ENCODE results near the gene SMCO2.

SMCO2 gene

DNA sequence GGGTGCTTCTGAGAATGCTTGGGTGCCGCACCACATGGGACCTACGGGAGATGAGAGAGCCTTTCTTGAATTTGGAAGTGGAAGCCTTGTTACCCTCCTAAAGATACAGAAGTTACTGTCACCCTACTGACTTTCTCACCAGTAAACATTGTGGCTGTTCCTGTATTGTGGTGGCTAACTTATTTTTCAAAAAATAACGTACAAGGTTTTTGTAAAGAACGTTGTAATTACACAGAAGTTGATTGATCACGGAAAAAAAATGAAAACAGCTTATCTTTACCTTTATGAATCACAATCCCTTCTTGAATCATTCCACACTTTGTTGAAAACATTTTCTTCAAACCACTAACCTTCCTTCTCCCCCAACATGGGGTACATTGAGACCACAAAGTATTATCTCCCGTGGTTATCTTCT is 55.5 kb downstream of the SMCO2 start:
- no peak for DNase-seq

DNA sequence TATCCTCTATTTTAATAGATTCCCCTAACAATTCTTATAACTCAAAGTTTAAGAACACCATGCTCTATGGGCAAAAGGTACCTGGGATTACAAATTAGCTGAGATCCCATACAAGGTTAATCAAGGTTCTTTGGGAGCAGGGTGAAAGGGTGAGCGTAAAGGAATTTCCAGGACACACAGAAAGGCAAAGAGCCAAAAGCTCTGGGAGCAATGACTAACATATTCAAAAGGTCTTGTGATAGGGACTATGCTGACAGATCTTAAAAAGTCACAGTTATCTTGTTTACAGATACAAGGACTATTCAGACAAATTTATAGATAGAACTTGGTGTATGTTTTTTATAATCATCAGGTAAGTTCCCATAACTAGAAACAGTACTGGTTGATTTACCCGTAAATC is 58.0 kb downstream of the SMCO2 start:
- DNase-seq = no peak

DNA sequence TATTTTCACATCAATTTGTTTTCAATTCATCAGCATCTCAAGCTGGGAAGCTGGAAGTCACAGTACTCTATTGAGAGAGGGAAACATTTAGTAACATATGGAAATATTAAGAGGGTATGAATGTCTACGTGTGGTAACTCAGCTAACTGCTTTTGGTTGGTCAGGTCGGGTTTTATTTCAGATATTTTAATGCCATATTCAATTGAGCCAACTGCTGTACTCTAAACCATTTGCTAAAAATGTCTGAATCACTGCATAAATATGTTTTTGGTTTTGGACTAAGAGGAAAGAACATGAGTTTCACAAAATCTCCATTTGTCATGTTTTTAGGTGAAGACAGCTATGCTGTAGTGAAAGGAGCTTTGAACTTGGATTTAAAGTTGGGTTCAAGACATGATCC is 58.6 kb downstream of the SMCO2 start:
- no peak for DNase-seq

DNA sequence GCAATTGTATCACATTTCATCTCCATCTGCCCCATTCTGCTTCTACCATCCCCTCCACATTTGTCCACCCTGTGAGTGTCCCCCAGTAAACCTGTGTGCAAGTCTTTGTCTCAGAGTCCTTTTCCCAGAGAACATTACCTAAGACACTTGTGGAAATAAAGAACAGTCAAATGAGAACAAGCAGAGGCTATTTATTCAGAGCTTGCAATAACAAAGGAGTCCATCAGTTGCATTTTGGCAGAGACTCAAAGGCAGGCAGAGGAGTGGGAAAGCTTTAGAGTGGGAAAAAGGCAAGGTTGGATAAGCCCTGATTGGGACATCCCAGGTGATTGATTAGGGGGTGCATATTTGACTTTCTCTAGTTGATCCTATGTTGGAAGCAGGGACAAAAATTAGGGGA is 59.2 kb downstream of the SMCO2 start:
- DNase-seq = no peak

DNA sequence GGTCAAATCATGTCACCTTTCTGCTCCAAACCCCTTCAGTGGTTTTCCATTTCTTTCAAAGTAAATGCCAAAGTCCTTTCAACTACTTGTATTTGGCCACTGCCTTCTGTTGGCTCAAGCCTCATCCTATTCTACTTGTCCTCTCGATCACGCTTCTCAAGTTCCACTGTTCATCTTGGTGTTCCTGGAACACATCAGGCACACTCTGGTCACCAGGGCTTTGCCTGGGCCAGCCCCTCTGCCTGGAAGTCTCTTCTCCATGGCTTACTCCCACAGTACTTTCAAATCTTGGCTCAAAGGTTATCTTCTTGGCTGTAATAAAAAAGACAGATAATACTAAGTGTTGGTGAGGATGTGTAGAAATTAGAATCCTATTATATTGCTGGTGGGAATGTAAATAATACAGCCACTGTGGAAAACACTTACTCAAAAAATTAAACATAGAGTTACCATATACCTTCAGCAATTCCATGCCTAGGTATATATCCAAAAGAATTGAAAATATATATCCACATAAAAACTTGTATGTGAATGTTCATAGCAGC is 60.2 kb downstream of the SMCO2 start:
- no peak for DNase-seq

DNA sequence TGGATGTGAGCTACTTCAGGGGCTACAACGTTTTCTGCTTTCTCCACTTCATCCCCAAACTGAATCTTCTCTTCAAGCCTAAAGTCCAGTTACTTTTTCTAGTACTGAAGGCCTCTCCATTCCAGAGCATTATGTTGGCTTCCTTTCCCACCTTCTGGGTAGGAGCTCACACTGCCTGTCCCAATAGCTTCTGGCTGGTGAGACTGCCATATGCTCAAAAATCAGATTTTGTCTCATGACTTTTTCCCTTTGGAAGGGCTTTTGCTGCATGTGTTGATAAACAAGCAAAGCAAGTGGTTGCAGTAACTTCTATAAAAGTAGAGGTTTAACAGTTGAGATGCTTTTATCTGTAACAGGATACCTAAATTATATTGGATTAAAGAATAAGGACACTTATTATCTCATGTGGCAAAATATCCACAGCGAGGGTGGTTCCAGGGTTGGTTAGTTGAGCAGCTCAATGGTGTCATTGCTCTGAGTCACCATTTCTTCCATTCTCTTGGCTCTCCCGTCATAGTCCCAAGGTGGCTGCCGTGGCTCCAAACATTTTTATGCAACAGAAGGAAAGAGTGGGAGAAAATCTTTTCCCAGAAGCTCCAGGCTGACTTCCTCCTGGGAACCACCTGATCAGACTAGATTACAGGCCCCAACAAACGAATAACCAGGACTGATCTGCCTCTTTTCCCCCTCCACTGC is 62.3 kb downstream of the SMCO2 start:
- no peak for DNase-seq

DNA sequence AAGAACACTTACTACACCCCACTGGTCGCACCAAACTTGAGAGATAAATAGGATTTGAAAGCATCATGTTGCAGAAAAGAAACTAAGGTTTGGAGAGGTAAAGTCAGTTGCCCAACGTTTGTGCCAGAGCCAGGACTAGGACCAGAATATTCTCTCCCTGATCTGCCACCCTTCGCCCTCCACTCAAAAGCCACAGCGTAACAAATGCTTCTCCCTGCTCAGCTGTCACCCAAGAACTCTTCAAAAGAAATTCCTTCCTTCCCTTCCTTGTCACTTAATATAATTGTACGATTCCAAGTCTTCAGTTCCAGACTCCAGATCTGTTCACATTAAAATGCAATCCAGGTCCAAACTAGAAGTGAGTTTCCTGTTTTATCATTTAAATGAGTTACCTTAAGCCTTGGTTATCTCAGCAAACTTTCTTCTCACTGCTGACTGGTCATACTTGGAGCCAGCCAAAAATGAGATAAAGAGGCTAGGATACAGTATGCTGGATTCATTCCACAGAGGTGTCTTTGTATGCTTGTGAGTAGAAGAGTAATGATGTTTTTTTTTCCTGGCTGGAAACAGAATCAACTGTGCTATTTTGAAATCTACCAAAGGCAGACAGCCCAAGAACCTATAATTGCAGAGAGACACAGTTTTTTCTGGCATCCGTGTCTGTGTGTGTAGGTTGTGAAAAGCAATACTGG is 64.6 kb downstream of the SMCO2 start:
- no peak for DNase-seq

DNA sequence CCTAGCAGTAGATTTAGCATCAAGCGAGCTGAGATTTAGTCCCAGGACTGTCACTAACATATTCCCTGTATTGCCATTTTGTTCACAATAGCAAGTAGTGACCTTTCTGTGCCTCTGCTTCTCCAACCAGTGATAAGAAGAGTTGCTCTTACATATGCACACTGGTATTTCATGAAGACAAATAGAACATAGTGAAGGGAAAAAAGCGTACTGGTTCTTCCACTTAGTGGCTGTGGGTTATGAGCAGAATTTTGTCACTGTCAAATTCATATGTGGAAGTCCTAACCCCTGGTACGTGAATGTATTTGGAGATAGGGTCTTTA is 65.1 kb downstream of the SMCO2 start:
- DNase-seq = no peak

DNA sequence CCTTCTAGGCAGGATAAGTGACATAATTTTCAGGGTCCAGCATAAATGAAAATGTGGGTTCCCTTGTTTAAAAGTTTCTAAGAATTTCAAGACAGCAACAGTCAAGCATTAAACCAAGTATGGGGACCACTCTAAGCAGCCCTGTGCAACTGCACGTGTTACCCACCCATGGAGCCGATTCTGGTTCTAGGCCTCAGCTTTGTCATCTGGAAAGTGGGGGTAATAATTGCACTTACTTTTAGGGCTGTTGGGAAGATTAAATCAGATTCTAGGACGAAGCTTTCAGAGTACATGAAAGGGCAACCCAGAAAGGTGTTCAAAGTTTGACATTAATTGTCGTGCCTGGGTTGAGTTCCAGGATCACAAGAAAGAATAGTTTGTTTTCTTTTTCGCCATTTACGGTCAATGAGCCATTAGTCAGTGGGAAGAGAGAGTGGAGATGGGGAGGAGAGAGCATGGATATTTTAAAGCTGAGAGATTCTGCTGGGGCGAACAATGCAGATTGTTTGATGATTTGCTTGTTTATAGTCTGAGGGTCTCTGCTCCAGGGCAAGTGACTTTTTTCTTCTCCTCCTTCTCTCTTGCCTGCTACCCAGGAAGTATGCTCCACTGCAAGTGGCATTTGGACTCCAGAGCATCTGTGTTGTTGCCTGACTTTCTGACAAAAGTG is 66.8 kb downstream of the SMCO2 start:
- DNase-seq = no peak

DNA sequence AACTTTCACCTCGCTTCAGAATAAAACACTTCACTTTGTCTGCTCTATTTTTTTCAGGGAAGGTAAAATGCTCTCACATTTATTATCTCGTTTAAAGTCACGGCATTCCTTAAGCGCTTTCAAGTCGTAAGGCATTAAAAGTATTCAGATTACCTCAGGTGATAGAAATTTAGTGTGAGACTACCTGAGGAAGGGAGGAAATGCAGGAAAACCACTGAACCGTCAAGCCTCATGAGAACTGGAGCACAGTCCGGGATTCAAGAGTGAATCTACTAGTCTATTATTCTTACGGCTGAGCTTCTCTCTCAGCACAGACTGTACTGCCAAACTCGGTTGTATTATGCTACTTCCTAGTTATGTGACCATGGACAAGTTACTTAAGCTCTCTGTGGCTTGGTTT is 69.1 kb downstream of the SMCO2 start:
- no peak for DNase-seq

DNA sequence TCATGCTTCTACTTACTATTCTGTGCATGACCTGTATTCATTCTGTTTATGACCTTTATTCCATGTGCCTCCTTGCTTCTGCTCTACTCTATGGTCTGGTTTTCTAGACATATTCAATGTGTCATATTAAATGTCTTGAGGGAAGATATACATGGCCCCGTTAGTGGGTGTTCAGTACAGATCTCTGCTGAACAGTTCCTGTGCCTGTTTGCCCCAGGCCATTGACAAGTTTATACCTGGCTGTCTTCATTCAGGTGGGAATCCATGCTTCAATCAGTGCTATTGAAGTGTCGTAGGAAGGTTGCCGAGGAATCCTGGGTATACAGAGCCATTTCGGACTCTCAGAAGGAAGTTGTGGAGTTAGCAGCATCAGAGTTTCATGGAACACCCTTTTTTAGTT is 70.1 kb downstream of the SMCO2 start:
- no peak for DNase-seq

DNA sequence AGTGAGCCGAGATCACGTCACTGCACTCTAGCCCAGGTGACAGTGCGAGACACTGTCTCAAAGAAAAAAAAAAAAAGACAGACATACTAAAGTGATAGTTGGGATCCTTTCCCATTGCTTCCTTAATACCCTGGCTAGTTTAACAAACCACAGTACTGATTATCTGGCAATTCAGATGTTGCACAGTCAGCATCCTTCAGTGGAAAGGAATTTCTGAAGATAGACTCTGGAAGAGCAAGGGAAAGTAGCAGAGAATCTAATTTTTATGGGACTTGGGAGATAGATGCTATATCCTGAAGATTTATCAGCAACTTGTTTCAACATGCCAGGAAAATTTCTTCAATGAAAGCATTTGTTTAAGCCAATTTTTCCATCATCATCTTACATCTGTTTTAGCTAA is 71.0 kb downstream of the SMCO2 start:
- DNase-seq = no peak

DNA sequence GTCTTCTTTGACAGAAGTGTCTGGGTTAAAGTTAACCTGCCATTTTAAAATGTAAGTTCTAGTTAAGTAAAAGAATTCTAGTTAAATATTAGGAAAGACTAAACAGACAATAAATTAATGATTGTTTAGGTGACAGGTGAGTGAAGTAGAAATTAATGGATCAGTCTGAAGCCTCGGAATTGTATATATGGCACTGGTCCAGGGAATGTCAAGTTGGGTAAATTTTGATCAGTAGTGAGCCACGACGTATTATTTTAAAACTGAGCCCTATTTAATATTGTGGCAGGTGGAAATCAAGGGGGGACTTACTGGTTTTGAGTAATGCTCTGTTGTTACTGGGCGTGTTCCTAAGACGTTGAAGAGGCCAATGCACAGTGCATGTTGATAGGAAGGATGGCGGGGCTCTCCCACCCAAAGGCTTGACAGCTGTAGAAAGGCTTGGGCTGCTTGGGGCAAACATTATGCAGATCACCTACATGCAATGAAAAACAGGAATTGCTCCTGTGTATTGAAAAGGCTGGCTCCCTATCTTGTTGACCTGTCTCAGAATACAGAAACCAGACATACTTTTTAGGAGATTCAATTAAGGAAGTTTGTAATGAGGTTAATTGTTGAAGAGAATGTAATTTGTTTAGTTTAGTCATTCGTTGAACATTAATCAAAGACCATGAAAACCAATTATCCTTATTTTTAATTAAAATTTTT is 71.6 kb downstream of the SMCO2 start:
- DNase-seq = no peak

DNA sequence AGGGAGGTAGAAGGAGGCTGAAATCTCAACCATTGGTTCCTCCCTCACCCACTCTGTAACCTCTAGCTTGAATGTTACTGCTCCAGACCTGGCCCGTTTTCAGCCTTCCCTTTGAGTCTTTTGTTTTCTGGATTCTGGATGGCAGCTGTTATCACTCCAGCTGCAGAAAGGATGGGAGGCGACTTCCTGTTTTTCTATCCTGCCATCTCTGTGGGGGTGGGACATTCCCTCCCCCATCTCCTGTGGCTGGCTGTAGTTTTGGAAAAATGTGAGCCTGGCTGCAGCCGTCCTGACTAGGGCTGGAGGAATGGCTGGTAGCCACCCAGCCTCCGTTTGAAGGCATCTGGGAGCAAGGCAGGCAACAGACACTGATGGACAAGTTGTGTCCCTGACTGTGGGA is 74.5 kb downstream of the SMCO2 start:
- no peak for DNase-seq

DNA sequence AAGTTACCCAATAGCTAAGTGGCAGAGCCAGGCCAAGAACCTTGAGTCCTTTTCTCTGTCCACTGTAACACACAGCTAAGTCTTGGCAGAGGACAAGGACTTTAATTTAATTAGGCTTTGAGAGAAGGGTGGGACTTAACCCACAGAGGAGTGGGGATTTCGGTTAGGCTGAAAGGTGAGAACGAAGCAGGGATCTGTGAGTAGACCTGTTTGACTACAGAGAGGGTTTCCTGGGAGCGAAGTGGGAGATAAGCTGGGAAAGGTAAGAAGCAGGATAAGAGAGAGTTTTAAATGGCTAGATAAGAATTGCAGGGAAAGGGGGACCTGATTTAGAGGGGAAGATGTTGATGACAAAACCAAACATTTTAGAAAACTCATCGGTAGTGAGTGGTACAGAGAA is 75.4 kb downstream of the SMCO2 start:
- DNase-seq = no peak

DNA sequence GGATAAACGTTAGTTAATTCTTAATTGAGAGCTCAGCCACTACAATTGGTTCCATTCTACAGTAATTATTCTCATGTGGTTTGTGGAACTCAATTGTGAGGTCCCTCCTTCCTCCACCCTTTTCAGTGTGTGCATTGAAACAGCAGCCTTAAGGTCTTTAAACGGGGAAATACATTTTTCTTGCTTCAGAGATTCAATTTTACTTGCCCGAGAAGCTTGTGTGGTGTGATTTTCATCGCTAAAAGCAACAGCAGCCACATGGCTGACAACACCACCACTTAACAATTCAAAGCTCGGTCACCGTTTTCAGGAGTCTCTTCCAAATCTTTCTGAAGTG is 76.7 kb downstream of the SMCO2 start:
- DNase-seq = no peak

DNA sequence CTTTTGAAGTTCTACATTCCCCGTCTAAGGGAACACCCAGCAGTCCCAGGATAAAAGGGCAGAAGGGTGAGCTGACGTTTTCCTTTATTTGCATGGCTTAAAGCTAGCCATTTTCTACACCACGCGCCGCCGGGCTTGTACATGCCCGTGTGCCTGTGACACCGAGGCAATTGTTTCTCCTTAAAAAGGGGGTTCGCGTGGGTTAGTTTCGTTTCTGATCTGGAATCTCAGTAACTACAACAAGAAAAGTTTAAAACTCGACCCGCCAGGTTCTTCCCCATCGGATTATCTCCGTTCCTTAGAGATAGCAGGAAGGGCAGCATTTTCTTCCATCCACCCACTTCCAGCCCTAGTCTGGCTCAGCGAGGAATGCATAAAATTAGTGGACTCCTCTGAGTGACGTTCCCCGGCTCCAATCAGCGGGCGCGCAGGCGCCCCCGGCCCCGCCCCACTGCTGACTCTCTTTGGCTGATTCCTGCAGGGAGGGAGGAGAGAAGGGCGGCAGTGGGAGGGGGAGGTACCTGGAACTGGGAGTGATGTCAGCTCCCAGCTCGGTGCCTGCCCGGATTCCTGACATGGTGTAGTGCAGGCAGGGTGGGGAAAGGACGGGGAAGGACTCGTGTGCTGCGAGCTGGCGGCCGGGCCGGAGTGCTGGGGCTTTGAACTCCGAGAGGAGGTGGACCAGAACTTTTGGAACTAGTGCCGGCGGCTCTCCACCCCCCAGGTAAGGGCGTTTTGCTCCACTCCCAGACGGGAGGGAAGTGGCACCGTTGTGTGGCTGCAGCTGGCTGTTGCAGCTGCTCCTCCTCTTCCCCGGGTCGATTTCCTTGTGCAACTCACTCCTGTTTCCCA is 77.3 kb downstream of the SMCO2 start, which contains the start of gene PPFIBP1:
Gene PPFIBP1 (plus strand): TSS at position 565 of the 852 bp plus-strand sequence. CDS start 109,191 bp downstream, outside the sequence.
- DNase-seq = peak; percentile 99

DNA sequence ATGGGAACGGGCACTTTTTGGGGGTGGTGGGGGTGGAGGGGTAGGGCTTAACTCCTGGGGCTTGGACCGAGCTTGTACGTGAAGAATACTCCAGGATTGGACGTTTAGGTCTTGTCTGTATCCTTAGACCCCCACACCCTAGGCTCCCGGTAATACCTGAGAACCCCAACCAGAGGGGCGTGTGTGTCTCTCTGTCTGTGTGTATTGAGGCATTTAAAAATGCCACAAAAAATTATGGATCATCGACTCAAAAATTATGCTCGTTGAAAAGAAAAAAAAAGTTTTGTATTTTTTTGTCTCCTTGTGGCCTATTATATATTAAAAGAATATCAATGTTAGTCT is 77.9 kb downstream of the SMCO2 start:
- no peak for DNase-seq

DNA sequence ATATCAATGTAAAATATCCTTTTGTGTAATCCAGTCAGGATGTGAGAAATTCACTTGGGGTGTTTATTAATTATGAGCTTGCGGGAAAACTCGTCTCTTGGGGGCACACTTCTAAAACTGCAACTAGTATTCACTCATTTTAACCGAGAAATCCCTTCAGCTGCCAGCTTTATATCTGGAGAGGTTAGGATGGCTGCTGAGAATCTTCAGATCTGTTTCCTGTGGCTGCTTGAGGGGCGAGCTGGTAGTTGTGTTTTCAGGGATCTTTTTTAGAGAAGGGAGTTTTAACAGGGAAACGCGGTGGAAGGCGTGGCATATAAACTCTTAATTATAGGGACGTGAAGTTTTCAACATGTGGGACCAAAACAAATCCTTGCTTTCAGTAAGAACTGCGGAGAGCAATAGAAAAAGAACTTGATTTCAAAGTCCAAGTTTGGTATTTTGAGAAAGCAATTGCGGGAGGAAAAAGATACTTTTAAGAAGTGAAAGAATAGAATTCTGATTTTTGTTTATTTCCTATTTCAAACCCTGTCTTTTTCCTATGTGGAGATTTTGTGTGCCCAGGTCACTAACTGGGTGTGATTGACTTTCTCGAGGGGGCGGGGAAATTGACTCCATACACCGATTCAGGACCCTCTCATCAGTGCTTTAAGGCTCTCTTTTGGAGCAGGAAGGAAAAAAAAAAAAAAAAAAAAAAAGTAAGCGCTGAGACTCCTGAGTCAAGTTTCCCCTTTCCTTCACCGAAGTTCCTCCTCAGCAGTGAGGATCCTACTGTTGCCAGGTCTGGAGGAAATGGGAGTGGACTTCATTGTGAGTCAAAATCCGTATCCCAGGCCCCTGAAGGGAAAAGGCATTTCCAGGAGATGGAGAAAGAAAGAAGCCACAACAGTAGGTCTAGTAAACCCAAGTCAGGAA is 78.6 kb downstream of the SMCO2 start:
- DNase-seq = no peak

DNA sequence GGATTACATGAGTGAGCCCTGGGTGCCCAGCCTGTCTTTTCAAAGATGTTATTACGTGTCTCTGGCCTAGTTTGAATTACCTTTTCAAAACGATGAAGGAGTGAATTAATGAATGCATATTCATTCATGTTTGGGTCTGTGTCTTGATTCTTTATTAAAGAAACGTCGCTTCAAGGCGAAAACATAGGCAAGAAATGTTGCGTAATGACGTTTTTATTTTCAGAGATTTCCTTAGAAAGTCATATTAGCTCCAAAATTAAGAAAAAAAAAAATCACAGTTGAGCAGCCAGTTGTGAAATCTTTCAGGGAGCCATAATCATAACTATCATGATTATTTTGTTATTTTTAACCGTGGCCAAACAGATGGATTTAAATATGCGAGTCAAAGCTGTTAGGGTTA is 81.0 kb downstream of the SMCO2 start:
- no peak for DNase-seq

DNA sequence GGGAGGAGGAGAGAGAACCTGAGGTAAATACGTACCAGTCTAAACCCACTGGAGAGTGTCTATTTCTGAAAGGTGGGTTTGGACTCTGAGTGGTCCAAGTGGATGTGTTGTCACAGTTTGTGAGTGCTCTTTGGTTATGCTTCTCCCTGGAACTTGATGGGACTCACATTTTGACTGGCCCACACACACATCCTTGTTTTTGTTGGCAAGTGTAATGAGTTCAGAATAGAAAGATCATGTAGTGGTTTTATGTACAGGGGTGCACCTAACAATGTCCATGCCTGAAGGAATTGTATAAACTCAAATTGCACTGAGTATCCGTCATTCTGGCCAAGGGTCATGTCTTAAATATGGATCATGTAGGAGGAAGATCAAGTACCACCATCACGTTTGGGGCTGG is 82.3 kb downstream of the SMCO2 start:
- DNase-seq = no peak
